DMS114 treated with DMSO at 0.1 percent for 48 hours (cell line): Measurements from ENCODE around the gene GXYLT1.
"Not testable (repeated sequence)": the region's sequence is repeated elsewhere in the genome, so short reads cannot be mapped to it uniquely, and the experiment has no call there.

Experiments used
- DNase-seq: peaks from one replicate; lab custom pipeline; 2025; ENCODE audit not compliant: unreplicated experiment; lab: John Stamatoyannopoulos, UW

Gene GXYLT1

DNA sequence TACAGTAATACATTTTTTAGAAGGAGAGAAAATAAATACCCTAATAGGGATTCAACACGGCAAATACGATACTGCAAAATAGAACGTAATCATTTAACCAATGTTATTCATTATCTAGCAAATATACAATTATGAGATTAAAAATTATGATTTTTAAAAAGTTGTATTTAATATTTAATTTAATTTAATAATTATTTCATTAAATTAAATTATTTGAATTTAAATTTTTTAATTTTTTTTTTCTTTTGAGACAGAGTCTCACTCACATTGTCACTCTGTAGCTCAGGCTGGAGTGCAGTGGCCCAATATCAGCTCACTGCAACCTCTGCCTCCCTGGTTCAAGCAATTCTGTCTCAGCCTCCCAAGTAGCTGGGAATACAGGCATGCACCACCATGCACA is 42.0 kb downstream of the GXYLT1 start:
- no peak for DNase-seq

DNA sequence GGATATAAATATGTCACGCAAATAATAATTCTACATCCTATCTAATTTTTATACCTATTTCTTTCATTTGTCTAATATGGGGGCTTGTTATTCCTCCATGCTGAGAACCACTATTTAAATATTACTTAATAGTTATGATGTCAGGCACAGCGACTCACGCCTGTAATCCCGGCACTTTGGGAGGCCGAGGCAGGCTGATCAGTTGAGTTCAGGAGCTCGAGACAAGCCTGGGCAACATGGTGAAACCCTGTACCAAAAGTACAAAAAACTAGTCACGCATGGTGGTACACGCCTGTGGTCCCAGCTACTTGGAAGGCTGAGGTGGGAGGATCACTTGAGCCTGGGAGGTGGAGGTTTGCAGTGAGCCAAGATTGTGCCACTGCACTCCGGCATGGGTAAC is 45.2 kb downstream of the GXYLT1 start:
- DNase-seq, result no peak

DNA sequence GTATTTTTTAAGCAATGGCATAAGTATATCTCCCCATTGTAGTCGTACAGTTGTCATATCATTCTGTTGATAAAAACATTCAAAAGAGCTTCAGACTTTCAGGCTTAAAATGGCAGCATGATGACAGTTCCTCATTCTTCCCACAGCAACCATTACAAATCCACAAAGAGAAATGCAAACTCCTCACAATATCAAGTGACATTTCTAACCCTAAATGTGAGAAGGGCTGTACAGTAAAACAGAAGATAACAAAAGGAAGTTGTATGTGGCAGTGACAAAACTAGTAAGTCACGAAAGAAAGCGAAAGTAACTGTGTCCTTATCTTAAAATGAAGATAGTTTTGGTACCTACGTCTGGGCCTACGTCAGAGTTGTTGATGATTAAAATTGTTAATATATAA is 46.7 kb downstream of the GXYLT1 start:
- DNase-seq, result no peak

DNA sequence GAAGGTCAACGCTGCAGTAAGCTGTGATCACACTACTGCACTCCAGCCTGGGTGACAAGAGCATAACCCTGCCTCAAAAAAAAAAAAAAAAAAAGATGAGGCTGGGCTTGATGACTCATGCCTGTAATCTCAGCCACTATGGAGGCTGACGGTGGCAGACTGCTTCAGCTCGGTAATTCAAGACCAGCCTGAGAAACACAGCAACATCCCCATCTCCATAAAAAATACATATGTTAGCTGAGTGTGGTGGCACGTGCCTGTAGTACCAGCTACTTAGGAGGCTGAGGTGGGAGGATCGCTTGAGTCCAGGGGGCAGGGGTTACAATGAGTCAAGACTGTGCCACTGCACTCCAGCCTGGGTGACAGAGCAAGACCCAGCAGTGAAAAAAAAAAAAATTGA is 50.4 kb downstream of the GXYLT1 start:
- no peak for DNase-seq

DNA sequence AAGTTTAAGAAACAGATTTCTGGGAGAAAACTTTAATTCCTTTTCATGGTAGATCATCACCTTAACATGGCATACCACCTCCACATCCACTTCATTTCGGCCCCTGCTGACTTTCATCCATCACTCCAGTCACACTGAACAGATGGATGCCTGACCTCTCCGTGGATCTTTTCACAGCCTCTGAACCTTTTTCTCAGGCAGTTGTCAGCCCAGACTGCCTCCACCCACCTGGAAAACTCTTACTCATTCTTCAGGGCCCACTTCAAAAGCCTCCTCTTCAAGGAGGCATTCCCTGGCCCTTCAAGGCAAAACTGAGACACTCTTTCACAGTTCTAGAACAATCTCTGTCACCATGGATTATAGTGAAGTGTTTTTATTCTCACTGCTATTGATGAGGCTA is 52.9 kb downstream of the GXYLT1 start:
- no peak for DNase-seq

DNA sequence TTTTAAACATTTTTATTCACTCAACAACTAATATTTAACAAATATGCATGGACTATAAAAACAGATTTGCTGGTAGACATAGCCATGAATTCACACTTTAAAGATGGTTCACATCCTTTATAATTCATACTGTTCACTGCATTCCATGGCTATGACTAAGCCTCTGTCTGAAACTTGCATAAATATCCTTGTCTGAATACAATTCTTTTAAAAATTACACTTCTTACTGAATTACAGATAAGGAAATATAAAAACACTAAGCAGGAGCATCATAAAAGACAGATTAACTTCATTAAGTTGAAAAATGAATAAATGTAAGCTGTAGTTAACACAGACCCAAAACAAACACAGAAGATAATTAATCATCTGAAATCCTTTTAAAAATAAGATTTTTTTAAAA is 53.8 kb downstream of the GXYLT1 start:
- no peak for DNase-seq

DNA sequence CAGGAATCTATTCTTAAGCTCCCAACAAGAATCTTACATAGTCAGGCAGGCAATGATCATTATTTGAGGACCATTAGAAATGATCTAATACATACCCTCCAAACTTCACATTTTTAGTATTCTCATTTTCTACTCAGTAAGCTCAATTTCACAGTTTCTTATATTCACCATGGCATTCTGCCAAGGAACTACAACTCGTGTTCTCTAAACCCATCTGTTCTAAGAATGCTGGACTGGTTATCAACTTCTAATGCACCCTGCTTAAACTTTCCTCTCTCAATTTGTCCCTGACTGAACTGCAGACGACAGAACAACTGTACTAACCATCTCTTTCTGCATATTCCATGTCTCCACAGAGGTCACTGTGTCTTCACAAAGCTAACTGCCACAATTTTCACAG is 58.6 kb downstream of the GXYLT1 start:
- no peak for DNase-seq

DNA sequence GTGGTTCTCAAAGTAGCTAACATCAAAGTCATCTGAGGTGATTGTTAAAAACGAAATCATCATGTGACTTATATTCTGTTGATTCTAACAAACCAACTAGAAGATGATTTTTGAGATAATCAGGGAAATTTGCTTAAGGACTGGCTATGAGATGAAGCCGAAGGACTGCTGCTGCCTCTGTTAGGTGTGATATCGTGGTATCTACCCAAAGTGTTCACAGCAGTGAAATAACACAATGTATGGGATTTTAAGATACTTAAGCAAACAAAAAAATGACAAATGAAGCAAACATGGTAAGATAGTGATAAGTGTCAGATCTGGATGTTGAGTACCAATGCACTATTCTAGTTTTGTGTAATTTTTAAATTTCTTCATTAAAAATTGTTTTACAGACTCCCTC is 59.1 kb downstream of the GXYLT1 start:
- DNase-seq, result no peak

DNA sequence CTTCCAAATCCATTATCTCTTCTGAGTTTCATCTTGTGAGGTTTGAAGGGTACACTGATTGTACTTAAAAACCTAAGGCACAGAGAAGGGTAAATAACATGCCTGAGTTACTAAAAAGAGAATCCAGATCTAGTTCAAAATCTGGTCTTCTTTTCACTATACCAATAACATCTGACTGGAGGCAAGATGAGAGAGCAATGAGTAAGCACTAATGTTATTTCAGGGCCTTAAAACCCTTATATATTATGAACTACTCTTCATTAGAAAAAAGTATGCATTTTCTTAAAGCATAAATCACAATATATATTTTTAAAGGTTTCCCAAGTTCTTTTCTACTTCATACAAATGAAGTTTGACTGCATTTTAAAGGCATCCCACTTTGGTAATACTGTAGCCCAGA is 60.2 kb downstream of the GXYLT1 start:
- DNase-seq, result no peak

DNA sequence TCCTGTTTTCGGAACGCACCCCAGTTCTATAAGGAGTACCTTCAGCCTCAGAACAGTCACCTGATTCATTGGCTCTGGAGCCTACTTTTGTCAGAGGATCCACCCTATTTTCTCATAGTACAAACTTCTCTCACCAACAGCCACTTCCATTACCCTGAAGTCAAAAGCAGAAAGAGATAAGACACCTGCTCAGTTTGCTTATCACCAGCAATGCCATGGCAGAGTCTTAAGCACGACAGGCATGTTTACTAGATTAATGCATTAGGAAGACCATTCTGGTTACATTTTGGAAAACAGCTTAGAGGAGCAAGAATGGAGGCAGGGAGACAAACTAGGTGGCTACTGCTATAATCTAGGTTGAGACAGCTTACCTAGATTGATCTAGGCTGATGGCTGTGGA is 67.7 kb downstream of the GXYLT1 start:
- DNase-seq, result no peak

DNA sequence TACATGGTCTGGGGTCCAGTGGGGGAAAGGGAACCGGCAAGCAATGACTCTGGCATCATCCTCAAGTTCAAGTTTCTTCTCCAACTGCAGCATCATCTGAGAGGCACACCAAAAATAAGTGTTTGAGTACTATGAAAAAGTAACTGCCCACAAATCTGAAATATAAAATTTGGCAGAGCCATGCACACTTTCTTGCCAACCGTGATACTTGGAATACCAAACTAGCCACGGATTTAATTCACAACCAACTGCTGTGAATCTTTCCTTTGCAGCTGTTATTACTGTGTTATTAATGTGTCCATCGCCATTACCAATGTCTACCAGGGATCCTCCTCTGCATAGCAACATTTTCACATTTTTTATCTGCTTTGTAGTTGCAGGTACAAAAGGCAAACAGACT is 74.6 kb downstream of the GXYLT1 start:
- no peak for DNase-seq

DNA sequence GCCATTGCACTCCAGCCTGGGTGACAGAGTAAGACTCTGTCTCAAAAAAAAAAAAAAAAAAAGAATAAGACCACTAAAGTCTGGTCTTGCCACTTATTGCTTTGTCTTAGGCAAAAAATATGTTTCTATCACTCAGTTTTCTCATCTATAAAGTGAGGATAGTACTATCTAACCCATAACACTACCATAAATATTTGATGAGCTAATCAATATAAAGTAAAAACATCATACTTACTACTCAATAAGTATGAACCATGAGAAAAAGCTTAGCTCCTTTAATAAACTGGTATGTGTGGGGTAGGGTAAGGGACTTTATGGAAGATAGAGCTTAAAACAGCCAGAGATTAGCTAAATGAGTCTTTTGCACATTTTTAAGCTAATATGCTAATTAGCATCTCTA is 85.5 kb downstream of the GXYLT1 start:
- DNase-seq, result no peak

DNA sequence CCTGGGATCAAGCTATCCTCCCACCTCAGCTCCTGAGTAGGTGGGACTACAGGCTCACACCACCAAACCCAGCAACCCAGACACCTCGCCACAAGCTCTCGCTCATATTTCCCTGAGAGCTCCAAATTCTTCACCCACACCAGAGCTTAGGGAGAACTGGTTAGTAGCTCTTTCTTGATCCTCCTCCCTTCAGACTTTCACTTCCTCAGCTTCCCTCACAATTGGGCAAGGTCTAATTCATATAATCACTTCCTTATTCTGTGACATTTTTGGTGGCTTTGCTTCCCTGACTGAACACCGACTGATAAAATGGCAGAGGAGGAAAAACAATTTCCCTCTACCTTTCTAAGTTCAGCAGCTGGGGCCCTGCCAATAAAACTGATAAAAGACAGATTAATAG is 88.5 kb downstream of the GXYLT1 start:
- DNase-seq, result no peak

DNA sequence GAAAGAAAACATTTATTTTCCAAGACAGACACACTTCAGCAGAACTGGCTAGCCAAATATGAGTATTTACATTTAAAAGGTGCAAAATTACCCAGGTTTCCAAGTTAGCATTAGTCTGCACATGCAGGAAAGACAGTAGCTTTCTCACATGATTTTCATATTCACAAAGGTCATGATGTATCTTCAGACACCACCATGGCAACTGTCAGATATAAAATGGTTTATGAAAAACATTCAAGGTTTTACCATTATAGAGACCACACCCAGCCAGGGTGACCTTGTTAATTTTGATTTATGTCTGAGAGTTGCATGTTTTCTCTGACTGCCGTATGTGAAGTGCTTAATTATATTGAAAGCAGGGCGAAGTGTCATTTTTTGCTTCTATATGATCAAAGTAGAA is 91.2 kb downstream of the GXYLT1 start:
- no peak for DNase-seq

DNA sequence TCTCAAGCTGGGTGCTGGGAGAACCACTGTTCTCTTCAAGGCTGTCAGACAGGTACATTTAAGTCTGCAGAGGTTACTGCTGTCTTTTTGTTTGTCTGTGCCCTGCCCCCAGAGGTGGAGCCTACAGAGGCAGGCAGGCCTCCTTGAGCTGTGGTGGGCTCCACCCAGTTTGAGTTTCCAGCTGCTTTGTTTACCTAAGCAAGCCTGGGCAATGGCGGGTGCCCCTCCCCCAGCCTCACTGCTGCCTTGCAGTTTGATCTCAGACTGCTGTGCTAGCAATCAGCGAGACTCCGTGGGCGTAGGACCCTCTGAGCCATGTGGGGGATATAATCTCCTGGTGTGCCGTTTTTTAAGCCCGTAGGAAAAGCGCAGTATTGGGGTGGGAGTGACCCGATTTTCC is 95.7 kb downstream of the GXYLT1 start:
- DNase-seq, result not testable (repeated sequence)

DNA sequence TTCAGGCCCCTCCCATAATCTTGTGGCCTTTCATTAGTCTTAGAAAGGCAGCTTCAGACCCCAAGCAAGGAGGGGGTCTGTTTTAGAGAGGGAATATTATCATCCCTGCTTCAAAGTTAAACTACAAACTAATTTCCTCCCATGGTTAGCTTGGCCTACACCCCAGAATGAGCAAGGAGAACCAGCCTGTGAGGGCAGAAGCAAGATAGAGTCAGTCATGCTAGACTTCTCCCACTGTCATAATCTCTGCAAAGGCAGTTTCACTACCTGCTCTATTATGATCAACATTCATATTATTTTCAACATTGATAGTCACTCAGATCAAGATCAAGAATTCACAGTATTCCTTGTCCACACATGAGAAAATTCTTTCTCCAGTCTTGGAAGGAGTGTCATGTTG is 105.1 kb downstream of the GXYLT1 start:
- no peak for DNase-seq

DNA sequence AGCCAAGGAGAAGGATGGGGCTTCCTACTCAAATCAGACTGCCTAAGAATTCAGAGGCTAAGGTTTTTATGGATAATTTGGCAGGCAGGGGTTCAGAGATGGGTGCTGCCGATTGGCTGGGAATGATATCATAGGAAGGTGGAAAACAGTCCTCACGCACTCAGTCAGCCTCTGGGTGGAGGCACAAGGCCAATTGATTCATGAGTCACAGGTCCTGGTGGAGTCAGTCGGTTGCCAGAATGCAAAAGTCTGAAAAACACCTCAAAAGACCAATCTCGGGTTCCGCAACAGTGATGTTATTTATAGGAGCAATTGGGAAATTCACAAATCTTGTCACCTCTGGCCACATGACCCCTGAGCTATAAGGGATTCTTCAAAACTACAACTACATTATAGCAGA is 105.5 kb downstream of the GXYLT1 start:
- DNase-seq, result no peak

DNA sequence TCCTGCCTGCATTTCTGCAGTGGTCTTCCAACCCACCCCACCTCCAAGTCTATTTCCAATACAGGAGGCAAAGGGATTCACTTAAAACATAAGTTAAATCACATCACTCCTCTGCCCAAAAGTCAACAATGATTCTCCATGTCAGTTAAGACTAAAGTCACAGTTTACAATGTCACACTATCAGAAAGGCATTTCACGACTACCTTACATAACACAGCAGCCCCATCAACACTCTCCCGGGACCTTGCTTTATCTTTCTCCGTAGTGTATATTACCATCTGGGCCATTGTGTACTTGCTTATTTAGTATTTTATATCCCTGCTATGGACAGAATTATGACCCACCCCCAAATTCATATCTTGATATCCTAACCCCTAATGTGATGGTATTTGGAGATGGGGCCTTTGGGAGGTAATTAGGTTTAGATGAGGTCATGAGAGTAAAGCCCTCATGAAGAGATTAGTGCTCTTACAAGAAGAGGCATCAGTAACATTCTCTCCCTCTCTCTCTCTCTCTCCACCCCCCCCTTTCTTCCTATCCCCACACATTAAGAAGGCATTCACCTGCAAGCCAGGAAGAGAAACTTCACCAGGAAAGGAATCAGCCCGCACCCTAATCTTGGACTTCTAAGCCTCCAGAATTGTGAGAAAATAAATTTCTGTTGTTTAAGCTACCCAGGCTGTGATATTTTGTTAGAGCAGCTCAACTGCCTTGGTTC is 112.7 kb downstream of the GXYLT1 start:
- DNase-seq, result no peak
